IPS DF 6.9 (cell line): Measurements from ENCODE around the gene PROCA1.

Experiments
- DNase-seq: peaks from one replicate; pipeline ENCODE4 v3.0.0-alpha.2; 2013; ENCODE audit warnings: low read depth, low spot score
- H3K27ac ChIP-seq: one replicate; pipeline ENCODE4 v1.5.1; 2013; ENCODE audit warnings: low read length, control low read depth
- H3K27me3 ChIP-seq: 2 replicates; pipeline ENCODE4 v1.6.1; 2013; ENCODE audit warnings: mild to moderate bottlenecking, low read length; ENCODE audit not compliant: control insufficient read depth, insufficient read depth
- H3K36me3 ChIP-seq: 2 replicates; pipeline ENCODE4 v1.6.1; 2013; ENCODE audit warnings: low read length; ENCODE audit not compliant: control insufficient read depth, insufficient read depth
- H3K4me1 ChIP-seq: 2 replicates; pipeline ENCODE4 v1.6.1; 2013; ENCODE audit warnings: low read length; ENCODE audit not compliant: control insufficient read depth, insufficient read depth
- H3K4me3 ChIP-seq: 2 replicates; pipeline ENCODE4 v1.5.1; 2013; ENCODE audit warnings: mild to moderate bottlenecking, low read length
- H3K9me3 ChIP-seq: 2 replicates; pipeline ENCODE4 v1.6.1; 2013; ENCODE audit warnings: low read length, inconsistent platforms; ENCODE audit not compliant: control insufficient read depth, insufficient read depth
- WGBS: extraction: QIAGEN DNeasy Blood & Tissue Kit; methylation state at CpG from one replicate; pipeline ENCODE4 v1.1.7; 2013; ENCODE audit warnings: mixed read lengths, missing lambda C conversion rate; ENCODE audit not compliant: insufficient read length, insufficient coverage; 5-methylcytosine and 5-hydroxymethylcytosine counted together

Gene PROCA1

DNA sequence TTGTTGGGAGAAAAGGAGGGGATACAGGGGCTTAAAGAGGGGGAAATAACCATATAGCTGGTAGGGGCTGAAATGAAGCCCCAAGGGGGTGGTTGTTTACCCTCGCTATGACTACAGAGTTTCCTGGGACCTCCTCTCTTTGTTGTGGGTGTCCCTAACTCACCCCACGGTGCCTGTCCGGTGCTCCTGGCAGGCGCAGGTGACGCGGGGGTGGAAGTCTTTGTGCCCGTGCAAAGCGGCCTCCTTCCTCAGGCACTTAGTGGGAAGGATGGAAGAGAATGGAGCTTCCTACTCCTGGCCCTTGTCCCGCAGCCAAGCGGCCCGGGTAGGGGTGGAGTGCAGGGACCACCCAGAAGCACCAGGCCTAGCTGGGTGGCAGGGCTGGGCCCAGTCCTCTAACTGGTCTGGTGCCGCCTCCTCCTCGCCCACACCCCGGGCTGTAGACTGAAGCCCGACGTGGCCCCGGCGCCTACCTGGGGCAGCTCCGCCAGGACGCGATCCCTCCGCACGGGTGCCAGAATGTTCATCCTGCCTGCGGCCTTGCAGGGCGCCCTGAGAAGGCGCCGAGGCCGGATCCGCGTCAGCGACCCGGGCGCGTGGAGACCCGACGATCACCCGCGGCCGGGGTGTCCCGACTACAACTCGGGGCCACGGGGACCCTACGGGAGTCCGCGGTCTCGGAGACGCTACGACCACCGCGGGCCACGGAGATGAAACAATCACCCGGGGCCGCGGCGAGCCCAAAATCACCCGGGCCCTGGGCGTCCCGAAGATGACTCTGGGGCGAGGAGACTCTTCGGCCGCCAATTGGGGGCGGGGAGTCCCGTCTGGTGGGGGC is 5.3 kb upstream of the PROCA1 start:
- Histone ChIP-seq H3K27ac (no peak overlapping the region), H3K27me3 (no peaks in the 10 kb centered on the region), H3K36me3 (peaks cover 18% of the 10 kb centered on the region), H3K9me3 (no peaks in the 10 kb centered on the region), H3K4me1 (peaks cover 3% of the 10 kb centered on the region), H3K4me3 (peak overlapping the region; percentile 86)
- DNase-seq, result no peak
- no CpG with 5 or more reads among the region's 63 CpGs for WGBS

GRCh38 chr17:28715217-28715616 is 3.5 kb upstream of the PROCA1 start:
- Histone ChIP-seq H3K27me3 (no peaks in the 10 kb centered on the region), H3K27ac (no peak overlapping the region), H3K36me3 (peaks cover 16% of the 10 kb centered on the region), H3K4me3 (no peak overlapping the region), H3K4me1 (peaks cover 3% of the 10 kb centered on the region), H3K9me3 (no peaks in the 10 kb centered on the region)
- WGBS, result no CpG with 5 or more reads among the region's 2 CpGs
- DNase-seq, result no peak

GRCh38 chr17:28714281-28714680 is 2.6 kb upstream of the PROCA1 start:
- Histone ChIP-seq H3K36me3 (peaks cover 16% of the 10 kb centered on the region), H3K4me3 (no peak overlapping the region), H3K9me3 (no peaks in the 10 kb centered on the region), H3K27me3 (no peaks in the 10 kb centered on the region), H3K27ac (no peak overlapping the region), H3K4me1 (peaks cover 3% of the 10 kb centered on the region)
- WGBS, result no CpG with 5 or more reads among the region's 3 CpGs
- DNase-seq, result no peak

GRCh38 chr17:28712705-28713415 is 1.2 kb upstream of the PROCA1 start:
- no CpG with 5 or more reads among the region's 7 CpGs for WGBS
- no peak for DNase-seq
- H3K9me3 ChIP-seq, result no peaks in the 10 kb centered on the region
- peaks cover 3% of the 10 kb centered on the region for H3K4me1 ChIP-seq
- H3K27me3 ChIP-seq, result no peaks in the 10 kb centered on the region
- no peak overlapping the region; the same call in 1 of the 2 replicates for H3K4me3 ChIP-seq
- peaks cover 16% of the 10 kb centered on the region for H3K36me3 ChIP-seq
- H3K27ac ChIP-seq, result no peak overlapping the region

DNA sequence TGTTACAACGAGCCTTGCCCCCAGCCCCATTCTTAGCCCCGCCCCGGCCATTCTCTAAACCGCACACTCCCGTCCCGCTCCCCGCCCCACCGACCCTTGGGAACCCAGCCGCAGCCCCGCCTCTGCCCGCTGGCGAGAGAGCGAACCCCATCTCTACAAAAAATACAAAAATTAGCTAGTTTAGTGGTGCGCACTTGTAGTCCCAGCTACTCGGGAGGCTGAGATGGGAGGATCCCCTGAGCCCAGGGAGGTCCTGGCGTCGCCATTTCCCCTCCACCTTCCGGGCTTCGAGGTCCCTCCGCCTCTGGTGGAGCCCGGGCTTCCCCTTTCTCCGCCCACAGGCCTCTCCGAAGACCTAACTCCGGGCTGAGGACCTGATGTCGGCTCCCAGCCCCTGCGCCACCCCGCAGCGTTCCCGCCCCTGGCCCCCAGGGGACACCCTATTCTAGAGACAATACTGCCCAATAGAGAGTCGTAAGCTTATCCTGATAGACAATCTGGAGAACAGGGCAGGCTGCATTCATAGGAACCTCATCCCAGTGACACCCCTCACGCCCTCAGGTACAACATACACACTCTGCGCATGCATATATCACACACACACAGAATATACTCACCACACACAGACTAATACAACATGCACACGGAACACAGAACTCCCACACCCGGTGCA is 480 bp upstream of the PROCA1 start:
- Histone ChIP-seq H3K27ac (no peak overlapping the region), H3K4me3 (peak overlapping the region; percentile 29; the same call in 1 of the 2 replicates)
- WGBS, result no CpG with 5 or more reads among the region's 34 CpGs

GRCh38 chr17:28710861-28711722 is 596 bp downstream of the PROCA1 start:
- WGBS, result no CpG with 5 or more reads among the region's 74 CpGs
- peak; percentile 85 for DNase-seq
- peaks cover 16% of the 10 kb centered on the region for H3K36me3 ChIP-seq
- no peaks in the 10 kb centered on the region for H3K9me3 ChIP-seq
- H3K4me1 ChIP-seq, result peaks cover 4% of the 10 kb centered on the region
- no peak overlapping the region for H3K27ac ChIP-seq
- no peaks in the 10 kb centered on the region for H3K27me3 ChIP-seq
- H3K4me3 ChIP-seq, result peak overlapping the region; percentile 67; the same call in 1 of the 2 replicates

More for the DNA sequence above, 480 bp upstream of the PROCA1 start:
- no peak for DNase-seq
- Histone ChIP-seq H3K27me3 (no peaks in the 10 kb centered on the region), H3K36me3 (peaks cover 16% of the 10 kb centered on the region), H3K4me1 (peaks cover 3% of the 10 kb centered on the region), H3K9me3 (no peaks in the 10 kb centered on the region)

- H3K27ac ChIP-seq, result no peak overlapping the region
- WGBS, result no CpG with 5 or more reads among the region's 2 CpGs
- H3K4me3 ChIP-seq, result no peak overlapping the region
- H3K27me3 ChIP-seq, result no peaks in the 10 kb centered on the region
- no peaks in the 10 kb centered on the region for H3K9me3 ChIP-seq
- peaks cover 2% of the 10 kb centered on the region; the same call in 1 of the 2 replicates for H3K4me1 ChIP-seq
- no peak for DNase-seq
- H3K36me3 ChIP-seq, result peaks cover 14% of the 10 kb centered on the region
These were observed 4.4 kb downstream of the PROCA1 start for GRCh38 chr17:28707339-28707720.

DNA sequence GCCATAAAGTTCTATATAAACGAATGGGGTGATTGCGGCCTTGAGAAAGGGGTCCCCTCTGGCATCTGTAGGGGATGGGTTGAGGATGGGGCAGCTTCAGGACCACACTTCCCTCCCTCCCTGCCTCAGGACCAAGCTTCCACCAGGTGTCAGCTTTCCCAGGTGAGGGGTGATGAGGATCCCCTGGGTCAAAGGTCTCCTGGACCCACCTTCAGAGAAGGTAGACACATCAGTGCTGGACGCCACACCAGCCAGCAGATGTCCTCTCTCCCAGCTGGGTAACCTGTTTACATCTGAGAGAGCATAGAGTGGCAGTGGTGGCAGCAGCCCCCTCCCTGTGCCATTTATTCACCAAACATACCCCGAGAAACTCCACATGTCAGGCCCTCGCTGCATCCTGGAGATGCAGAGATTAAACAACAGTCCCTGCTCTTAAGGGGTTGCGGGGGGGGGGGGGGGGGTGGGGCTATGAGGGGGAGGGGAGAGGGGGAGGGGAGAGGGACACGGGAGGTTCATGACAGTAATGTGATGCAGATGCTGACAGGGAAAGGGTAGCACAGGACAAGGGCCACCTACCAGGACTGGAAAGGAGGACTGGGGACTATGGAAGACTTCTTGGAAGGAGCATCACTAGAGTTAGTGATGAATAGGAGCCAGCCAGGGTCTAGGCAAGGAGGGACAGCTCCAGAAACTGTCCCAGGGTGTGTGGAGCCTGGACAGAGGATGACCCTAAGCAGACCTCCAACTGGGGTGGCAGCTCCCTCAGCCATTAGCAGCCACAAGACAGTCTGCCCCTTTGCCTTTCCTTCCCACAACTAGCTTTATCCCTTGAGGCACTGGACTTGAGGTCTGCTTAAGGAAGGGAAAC is 5.0 kb downstream of the PROCA1 start:
- Histone ChIP-seq H3K36me3 (peaks cover 17% of the 10 kb centered on the region), H3K27me3 (no peaks in the 10 kb centered on the region)

DNA sequence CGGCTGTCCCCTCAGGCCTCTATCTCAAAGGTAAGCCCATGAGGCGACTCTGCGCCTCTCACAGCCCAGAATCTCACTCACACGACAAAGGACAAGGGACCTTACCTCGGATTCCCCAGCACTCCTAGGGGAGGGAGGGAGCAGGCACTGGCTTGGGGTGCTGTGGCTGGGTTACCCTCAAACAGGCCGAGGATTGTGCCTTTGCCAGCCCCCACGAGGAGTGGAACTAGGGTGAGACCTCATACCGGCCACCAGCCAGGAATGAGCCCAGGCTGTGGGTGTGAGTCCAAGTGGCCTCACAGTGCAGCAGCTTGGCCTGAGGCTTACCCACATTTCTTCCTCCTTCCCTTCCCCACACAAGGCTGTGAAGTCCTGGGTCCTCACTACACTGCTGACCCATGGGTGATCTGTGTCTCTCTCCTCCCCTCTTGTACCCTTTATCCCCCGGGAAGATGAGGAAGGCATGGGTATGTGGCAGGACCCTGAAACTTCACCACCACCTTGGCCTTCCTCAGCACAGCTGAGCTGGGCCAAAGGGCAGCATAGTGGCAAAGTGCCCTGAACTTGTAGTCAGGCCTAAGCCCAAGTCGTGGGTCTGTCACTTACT is 5.9 kb downstream of the PROCA1 start:
- Histone ChIP-seq H3K27me3 (no peaks in the 10 kb centered on the region), H3K4me1 (peaks cover 2% of the 10 kb centered on the region; the same call in 1 of the 2 replicates), H3K36me3 (peaks cover 21% of the 10 kb centered on the region), H3K4me3 (no peak overlapping the region), H3K9me3 (no peaks in the 10 kb centered on the region), H3K27ac (no peak overlapping the region)
- whole genome bisulfite sequencing, result no CpG with 5 or more reads among the region's 10 CpGs
- no peak for DNase-seq

More for the DNA sequence above, 5.0 kb downstream of the PROCA1 start:
- no peaks in the 10 kb centered on the region for H3K9me3 ChIP-seq
- no peak overlapping the region for H3K27ac ChIP-seq
- H3K4me3 ChIP-seq, result no peak overlapping the region
- no CpG with 5 or more reads among the region's 7 CpGs for WGBS
- H3K4me1 ChIP-seq, result peaks cover 2% of the 10 kb centered on the region; the same call in 1 of the 2 replicates
- no peak for DNase-seq
